Activated effector memory CD4-positive, alpha-beta T cell treated with Interleukin-2 at 50 U/mL for 16 hours (primary cell): ENCODE measurements around the gene NMNAT2.
"Not testable (repeated sequence)": the region's sequence is repeated elsewhere in the genome, so short reads cannot be mapped to it uniquely, and the experiment has no call there.

Source experiments
- DNase-seq: peaks from one replicate; pipeline ENCODE4 v3.0.0-alpha.2; 2020

NMNAT2 gene

DNA sequence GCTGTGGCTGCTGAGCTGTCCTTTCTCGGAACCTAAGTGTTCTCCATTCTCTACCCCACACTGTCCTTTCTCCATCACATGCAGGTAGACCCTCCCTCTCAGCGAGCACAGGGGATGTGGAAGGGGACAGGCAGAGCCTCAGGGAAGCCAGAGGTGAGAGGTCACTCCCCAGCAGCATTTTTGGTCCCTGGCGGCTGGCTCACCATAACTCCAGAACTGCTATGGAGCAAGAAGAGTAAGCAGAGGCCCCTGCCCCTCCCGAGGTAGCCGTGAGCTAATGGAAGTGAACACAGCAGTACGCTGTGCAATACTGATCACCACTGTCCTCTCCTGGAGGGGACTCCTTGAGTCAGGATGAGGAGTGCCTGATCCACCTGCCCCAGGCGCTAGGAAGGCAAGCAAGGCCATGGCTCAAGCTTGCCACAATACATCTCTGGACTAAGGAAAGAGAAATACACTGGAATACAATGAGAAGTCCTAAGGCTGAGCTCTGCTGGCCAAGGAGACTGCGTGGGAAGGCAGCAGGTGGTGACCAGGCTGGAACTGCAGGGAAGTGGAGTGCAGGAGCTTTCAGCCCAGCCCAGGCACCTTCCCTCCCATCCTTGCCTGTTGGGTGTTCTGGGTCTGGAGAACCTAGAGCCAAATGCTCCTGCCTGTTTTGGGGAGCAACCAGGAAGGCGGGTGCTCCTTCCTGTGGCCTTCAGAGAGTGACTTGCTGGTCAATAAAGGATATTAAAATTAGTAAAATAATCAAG, 135.9 kb downstream of the NMNAT2 start:
- DNase-seq, result no peak

DNA sequence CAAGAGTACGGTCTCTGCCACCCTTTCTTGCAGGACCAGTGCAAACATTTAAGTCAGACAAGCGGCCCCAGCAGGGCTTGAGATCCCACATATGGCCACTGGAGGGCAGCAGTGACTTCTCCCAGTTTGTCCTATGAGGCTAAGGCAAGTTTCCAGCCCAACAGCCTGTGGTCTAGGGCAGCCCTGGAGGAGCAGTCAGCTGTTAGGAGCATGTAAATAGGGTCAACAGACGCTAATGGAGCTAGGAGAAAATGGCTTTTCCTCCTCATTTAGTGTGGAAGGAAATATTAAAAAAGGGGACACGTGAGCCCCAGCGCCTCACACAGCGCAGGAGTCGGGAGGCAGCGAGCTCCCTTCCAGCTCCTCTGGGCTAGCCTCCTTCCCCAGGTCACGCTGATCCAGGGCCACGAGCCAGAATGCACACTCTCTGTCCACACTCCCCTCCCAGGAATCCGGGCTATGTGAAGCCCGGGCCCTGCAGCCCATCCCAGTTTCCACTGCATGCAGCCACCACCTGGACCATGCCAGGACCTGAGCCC, 136.6 kb downstream of the NMNAT2 start:
- DNase-seq, result peak; percentile 40

DNA sequence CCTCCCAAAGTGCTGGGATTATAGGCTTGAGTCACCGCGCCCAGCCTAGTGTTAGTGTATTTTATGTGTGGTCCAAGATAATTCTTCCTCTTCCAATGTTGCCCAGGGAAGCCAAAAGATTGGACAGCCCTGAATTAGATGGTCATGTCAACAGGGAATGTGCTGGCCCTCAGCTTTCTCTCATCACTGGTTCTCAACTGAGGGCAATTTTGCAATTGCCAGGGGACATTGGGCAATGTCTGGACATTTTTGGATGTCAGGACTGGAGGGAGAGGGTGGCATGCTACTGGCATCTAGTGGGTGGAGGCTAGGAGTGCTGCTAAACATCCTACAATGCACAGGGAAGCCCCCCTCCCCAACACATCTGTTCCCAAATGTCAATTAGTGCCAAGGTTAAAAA, 137.1 kb downstream of the NMNAT2 start:
- no peak for DNase-seq

DNA sequence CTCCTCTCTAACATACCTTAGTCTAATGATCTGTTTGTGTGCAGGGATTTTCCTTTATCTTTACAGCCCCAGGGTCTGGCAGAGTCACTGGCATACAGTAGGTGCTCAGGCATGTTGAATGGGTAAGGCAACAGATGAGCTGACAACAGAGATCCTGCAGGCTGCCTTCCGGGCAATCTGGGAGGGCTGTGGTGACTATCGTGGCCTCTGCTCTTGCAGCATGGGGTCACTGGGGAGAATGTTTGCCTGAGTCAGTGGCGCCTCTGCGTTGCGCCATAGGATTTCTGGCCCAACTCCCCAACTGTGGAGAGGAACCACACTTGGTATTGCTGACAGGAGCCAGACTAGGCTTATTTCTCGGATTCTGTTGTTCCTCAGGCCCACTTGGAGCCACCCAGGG, 138.3 kb downstream of the NMNAT2 start:
- no peak for DNase-seq

DNA sequence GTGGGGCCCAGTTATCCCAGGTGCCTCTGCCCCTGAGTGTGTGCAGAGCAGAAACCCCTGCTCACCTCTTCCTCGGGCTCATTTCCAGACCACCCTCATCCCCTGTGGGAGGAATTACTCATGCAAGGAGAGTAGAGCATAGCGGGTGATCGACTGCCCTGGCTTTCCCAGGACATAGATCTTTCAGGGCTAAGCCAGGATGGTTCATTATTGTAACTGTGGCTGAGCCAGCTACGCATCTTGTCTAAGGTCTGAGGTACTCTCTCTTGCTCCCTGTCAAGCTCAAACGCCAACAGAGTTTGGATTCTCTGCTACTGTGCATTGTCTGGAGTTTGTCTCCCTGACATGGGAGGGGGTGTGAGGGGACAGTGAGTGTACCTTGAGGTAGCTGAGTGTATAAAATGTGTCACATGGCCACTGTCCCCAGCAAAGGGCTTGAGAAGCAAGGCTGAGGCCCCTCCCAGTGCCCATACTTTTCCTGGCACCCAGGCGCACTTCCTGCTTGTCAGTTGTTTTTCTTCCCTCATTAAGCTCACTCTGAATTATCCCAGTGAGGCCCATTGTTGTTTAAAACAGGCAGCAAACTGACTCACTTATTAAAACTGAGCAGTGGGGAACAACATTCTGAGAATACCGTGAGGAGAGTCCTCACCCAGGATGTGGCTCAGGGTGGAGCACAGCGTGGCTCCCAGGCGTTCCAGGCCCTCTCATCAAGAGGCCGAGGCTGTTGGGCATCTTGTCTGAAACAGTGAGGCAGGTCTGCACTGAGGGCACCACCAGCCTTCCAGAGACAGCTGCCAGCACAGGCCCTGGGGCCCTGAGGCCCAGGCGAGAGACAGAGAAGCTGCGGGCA, 139.2 kb downstream of the NMNAT2 start:
- DNase-seq, result no peak

DNA sequence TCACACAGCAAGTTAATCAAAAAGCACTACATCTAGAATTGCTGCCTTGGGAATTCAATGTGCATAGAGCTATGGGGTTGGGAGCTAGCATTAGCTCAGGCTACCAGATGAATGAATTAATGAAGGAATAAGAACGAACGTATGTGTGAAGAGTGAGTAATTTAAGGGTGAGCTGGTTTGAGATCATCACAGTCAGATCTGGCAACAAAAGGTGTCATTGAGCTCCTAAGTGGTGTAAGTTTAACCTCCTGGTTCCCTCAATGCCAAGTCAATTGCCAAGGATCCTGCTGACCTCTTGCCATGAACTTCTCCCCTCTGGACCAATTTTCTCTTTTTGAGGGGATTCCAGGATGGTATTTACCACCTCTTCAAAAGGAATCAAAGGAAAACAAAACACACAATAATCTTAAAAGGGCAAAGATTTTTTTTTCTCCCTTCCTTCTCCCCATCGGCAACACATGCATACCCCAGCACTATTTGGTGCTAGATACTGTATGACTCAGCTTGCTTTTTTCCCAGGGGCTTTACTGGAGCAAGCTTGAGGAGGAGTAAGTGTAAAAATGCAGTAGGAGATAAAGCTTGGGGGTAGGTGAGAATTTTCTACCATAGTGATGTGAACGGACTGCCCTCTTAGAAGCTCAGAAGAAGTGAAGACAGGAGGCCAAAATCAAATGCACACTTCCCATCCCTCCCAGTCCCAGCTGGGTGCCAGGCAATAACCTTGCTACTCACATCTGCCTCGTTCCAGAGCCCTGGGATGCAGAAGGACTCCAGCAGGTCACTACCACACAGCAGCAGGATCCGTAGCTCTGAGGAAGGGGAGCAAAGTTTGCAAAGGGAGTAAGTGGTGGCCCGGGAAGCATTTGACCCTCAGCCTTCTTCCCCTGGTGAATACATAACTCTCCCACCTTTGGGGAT, 140.1 kb downstream of the NMNAT2 start:
- DNase-seq, result no peak

DNA sequence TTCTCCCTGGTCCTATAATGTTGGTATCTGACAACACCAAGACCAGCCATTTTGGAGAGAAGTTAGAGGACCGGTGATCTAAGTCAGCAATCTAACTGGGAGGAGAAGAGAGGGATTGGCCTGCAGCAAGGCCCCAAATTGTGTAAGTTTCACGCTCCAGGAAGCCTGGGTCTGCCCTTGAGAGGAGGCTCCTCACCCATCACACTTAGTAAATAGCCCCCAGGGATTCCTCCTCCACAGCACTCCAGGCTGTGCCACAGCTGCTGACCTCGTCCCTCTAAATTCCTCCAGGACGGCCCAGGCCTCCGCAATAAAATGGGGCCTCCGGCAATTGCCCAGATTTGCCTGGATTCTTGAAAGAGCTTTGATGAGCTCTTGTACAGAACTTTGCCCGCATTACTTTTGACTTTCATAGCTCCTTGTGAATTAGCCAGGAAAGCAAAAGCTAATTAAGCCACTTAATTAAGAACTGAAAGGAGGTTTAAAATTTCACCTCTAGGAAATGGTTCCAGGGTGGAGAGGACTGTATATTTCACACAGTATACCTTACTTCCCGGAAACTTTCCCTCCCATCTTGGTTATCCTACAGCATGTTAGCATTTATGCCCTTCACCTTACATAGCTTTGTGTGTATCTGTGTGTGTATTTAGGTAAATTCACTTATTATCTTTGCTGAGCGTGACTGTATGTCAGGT, 141.6 kb downstream of the NMNAT2 start:
- DNase-seq, result no peak

DNA sequence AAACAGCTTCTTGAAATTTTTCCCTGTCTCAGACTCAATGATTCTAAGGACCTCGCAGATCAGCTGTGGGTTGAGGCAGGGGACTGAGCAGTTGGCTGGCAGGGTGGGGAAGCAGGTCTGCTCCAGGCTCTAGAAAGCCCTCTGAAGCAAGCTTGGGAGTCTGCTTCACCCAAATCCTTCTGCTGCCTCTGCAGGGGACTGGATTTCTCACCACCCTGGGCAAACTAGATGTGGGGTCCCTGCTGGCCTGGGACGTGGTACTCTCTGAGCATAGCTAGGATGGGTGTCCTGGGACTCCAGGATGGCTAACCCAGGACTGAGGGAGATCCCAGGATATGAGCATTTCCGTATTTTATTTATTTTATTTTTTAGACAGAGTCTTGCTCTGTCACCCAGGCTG, 142.9 kb downstream of the NMNAT2 start:
- no peak for DNase-seq

DNA sequence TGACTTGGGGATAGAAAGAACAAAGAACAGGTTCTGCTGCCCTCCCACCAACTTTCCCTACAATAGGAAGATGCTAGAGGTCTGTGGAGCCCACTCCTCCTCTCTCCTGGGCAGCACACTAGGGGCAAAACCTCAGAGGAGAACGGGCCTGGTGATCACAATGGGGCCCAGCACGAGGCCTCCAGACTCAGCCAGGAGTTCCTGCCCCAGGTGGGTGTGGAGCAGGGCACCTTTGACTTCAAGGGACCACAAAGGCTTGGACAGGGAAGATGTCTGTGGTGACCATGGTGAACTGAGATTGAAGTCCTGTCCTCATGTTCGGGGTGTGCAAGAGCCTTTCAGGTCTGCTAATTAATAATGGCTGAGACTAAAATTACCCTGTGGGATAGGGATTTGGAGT, 143.3 kb downstream of the NMNAT2 start:
- DNase-seq, result no peak

DNA sequence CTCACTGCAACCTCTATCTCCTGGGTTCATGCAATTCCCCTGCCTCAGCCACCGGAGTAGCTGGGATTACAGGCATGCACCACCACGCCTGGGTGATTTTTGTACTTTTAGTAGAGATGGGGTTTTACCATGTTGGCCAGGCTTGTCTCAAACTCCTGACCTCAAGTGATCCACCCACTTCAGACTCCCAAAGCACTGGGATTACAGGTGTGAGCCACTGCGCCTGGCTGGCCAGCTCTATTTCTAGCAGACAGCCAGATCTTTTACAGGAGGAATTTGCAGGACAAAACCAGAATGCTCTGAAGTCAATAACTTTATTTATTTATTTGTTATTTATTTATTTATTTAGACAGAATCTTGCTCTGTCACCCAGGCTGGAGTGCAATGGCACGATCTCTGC, 144.2 kb downstream of the NMNAT2 start:
- DNase-seq, result not testable (repeated sequence)

DNA sequence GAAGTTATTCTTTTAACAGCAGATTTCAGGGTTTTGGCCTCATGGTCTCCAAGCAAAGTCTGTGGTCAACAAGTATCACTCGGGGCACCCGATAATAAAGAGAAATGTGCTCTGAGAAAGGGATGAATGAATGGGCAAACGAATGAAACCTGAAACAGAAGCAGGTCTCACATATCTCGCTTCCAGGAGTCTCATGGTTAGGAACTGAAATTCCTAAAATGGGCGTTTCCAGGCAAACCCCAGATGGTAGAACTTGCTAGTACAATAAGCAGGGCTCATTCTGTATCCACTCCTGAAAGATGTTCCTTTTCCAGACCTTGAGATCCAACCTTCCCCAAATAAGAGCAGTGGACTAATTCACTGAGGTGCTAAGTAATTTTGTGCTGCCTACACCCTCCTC, 144.9 kb downstream of the NMNAT2 start:
- DNase-seq, result no peak

DNA sequence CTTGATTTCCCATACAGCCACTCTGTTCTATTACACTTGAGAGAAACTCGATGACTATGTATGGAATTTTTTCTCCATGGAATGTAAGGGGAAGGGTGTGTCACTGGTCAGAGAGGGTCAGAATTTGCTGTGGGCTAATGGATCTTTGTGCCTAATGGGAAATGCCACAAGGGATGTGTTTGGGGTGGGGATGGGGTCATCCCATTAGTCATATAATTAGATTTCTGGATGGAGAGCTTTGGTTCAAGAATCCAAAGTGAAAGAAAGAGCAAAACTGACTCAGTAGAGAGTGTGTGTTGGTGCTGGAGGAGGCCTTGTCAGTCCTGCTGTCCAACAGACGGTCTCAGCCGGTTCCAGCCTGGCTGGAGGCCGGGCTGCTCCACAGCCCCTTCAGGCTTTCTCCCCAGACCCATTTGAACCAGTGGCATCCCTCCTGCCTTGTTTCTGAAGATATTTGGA, 145.8 kb downstream of the NMNAT2 start:
- DNase-seq, result no peak

DNA sequence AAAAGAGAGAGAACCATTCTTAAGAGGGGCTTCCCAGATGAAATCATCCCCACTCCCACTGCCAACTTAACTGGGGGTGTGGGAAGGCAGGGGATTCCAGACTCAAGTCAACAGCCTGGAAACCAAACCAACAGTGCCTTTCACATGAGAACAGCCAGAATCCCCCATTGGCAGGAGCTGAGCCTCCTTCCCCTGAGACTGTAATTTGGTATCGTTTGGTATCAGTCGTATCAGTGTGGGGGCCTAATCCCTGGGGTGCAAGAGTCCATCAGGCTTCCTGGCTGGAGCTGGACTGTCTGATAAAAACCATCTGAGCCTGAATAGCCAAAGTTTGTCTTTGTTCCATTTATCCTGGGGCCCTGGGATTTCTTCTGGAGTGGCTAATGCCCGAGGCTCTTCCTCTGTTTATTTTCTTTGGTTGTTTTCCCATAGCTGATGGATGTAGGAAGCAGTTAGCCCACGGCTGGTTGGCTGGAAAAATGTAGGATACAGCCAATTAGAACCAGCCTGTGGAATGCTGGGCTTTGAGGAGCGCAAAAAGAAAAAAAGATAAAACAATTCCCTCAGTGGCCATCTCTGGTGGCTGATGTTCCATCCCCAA, 147.5 kb downstream of the NMNAT2 start:
- DNase-seq, result no peak

DNA sequence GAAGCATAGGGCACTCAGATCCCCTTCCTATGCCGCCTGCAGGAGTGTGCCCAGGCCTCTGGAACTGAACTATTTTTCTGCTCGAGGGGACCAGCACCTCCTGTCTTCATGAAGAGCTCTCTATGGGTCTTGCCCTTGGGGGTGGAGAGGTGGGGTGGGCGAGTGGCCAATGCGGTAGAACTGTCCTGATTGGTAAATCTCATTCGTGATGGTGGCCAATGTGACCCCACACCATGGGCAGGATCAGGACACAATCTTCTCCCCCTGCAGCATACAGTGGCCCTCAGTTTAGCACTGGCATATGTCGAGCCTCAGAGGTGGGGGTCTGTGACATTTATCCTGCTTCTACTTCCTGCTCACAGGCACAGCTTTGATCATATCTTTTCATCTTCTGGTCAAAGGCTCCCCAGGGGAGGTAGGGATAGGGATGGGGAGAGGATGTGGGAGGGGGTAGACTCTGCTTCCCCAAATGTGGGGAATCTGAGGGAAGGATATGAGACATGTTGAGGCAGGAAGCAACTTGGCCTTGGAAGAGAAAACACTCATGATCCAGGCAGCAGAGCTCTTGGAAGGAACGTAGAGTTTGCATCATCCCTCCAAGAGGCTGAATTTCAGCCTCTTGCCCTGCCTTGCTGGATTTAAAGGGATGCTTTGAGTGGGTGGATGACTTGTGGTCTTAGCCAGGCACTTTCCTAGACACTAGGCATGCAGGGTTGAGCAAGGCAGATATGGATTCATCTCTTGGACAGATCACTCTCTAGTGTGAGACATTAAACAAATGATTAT, 150.3 kb downstream of the NMNAT2 start:
- DNase-seq, result no peak

DNA sequence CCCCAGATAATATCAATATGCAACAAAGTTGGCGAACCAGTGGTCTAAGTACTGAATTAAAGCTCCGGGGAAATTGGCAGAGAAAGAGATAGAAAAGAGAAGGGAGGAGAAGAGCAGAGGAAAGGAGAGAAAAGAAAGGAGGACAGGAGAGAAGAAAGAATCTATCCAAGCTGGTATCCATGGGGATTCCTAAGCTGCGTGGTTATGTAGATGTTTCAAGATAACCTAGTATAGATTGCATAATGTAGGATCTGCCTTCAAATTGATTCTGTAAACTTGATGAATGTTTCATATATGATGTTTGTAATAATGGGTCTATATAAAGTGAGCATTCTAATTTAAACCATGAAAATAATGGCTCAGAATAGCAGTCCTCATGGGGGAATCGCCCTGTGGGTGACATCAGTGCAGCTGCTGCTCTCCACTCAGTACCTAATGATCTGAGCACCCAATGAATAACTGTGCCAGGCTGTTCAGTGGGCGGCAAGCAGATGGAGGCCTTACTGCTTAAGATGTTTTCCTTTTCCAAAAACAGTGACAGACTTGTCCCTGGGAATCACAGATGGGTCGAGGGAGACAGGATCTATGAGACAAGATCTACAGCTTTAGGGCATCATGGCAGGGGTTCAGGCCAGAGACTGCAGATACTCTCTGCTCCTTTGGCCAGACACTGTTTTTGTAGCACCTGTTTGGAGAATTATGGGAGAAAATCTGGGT, 154.1 kb downstream of the NMNAT2 start:
- no peak for DNase-seq

DNA sequence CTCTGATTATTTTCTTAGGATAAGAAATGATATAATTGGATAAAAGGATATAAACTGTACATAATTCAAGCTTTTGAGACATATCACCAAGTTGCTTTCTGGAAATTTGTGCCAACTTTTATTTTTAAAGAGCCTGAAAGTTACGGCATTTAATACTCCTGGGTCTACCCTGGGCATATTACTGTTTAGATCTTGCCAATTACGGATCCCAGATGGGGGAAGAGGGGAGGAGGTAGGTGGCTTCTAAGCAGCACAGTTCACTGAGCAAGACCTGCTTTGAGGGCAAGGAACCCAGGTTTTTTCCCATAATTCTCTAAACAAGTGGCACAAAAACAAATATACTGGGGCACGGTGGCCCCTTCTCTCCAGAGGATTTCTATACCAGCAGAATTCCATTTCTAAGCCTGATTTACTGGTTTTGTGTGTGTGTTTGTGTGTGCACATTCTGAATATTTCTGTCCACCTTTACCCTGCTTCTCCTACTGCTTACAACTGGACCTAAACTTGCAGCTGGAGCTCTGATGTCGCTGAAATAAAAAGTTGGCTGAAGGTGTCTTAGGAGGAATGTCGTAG, 155.5 kb downstream of the NMNAT2 start:
- no peak for DNase-seq

DNA sequence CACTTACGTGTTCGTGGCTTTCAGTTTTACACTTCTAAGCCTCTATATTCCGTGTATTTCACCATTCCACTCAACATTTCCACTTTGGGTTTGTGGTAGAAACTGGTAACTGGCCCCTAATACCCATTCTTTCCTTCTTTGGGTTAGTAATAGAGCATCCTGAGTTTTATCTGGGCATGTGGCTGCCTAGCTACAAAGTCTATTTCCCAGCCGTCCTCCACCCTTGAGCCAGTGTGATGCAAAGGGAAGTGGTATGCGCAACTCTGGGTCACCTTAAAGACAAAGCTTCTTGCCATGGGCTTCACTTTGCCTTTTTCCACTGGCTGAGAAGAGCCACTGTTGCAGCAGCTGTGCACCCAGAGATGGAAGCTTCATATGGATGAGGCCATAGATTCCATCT, 158.3 kb downstream of the NMNAT2 start:
- DNase-seq, result no peak

DNA sequence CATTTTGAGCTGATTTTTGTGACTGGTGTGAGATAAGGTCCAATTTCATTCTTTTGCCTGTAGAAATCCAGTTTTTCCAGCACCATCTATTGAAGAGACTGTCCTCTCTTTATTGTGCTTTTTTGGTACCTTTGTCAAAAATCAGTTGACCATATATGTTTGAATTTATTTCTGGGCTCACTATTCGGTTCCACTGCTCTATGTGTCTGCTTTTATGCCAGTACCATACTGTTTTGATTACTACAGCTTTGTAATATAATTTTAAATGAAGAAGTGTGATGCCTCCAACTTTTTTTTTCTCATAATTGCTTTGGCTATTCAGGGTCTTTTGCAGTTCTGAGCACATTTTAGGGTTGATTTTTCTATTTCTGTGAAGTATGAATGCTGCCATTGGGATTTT, 163.1 kb downstream of the NMNAT2 start:
- no peak for DNase-seq

DNA sequence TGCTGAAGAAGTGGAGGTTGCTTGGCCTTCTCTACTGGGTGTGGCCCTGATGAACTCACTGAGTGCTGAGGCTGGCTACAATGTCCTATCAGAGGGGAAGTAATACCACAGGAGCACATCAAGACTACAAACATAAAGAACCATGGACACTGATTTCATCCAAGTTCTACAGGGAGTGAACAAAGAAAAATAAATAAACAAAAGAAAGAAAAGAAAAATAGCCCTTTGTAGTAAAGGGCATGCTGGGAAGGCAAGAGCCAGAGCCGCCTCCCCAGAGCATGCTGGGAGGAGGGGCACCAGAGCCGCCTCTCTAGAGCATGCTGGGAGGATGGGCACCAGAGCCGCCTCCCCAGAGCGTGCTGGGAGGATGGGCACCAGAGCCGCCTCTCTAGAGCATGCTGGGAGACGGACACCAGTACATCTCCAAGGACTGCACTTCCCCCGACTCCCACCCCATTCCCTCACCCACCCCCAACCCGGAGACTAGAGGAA, 166.2 kb downstream of the NMNAT2 start:
- DNase-seq, result no peak
